Fibroblast of lung (primary cell): ENCODE measurements around the gene PNRC1.

Source experiments
- EZH2 ChIP-seq: IDR thresholded peaks from 2 replicates; pipeline ENCODE4 v1.5.1; 2012; ENCODE audit warnings: low read length, control low read depth, mild to moderate bottlenecking; ENCODE audit errors: missing control alignments
- TF ChIP-seq, protein P1 (sequence below), 2 donors: IDR thresholded peaks in 1 of 2; conservative IDR thresholded peaks in 1 of 2; 1 replicate in 1 of 2; 2 replicates in 1 of 2; pipeline ENCODE4 v1.5.1; 2011 to 2012; ENCODE audit warnings: low read length in 2 of 2, control low read depth in 1 of 2, inconsistent platforms in 1 of 2, low read depth in 1 of 2, mild to moderate bottlenecking in 1 of 2

DNA sequence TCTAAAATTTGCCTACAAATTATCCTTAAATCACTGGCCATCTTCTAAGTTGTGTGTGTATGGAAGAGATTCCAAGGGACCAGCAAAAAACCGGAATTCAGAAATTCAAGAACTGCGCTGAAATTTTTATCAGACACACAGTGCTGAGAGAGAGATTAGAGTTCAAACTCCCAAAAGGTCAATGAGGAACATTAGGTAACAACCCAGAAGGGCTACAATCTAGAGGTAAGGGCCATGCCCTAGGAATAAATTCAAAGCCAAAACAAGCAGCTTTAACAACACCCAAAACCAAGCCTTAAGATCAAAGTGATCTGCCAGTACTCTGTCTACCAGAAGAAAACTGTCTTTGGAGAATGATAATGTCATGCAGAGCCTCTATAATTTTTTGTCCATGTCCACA is 19.6 kb downstream of the PNRC1 start:
- no peak for TF ChIP-seq EZH2
- TF ChIP-seq, protein P1, sequence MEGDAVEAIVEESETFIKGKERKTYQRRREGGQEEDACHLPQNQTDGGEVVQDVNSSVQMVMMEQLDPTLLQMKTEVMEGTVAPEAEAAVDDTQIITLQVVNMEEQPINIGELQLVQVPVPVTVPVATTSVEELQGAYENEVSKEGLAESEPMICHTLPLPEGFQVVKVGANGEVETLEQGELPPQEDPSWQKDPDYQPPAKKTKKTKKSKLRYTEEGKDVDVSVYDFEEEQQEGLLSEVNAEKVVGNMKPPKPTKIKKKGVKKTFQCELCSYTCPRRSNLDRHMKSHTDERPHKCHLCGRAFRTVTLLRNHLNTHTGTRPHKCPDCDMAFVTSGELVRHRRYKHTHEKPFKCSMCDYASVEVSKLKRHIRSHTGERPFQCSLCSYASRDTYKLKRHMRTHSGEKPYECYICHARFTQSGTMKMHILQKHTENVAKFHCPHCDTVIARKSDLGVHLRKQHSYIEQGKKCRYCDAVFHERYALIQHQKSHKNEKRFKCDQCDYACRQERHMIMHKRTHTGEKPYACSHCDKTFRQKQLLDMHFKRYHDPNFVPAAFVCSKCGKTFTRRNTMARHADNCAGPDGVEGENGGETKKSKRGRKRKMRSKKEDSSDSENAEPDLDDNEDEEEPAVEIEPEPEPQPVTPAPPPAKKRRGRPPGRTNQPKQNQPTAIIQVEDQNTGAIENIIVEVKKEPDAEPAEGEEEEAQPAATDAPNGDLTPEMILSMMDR (conservative IDR thresholded peaks at IDR 0.05 in 1 of 2, IDR thresholded peaks at IDR 0.05 in 1 of 2; ENCODE audit: low read depth in 1 of 2, low read length in 2 of 2) = no peak
